HCT116 (cell line): ENCODE results near the gene ARID5A. TPM values are rescaled to one million over a fixed set of nuclear protein-coding genes. Genes with fewer than 3 reads are reported as not detected.

Experiments
- ATAC-seq: fragments of 200-7000 bp; cut with Tn5 transposase; 2 replicates; pipeline ENCODE4 v1.9.1; 2020; ENCODE audit warnings: mild to moderate bottlenecking, moderate library complexity
- BruUV-seq: library from RNA; stranded (reverse); fragments of 400-500 nt; replicated peaks from 2 replicates; lab custom pipeline; 2021; lab: Mats Ljungman, UMichigan
- CTCF ChIA-PET: fragments of 300-600 bp; sonication (Branson Sonifier 250); formaldehyde crosslinking; loops from one replicate; lab custom pipeline; 2021; ENCODE audit warnings: antibody characterized with exemption; lab: Charles Lee
- POLR2A ChIA-PET: fragments of 300-600, 350-600 bp; sonication (Branson Sonifier 250); formaldehyde crosslinking; loops from one replicate; lab custom pipeline; 2021; ENCODE audit warnings: antibody characterized with exemption; lab: Charles Lee
- RAD21 ChIA-PET, 2 experiments: fragments of 300-600 bp; sonication (Branson Sonifier 250); formaldehyde crosslinking; loops; one replicate each; lab custom pipeline; 2023; ENCODE audit warnings: low total read pairs in 2 of 2; ENCODE audit not compliant: uncharacterized antibody in 2 of 2, unreplicated experiment in 2 of 2, low non-redundant PET in 1 of 2; lab: Charles Lee
- DNase-seq: peaks from one replicate; pipeline ENCODE4 v3.0.0-alpha.2; 2010; ENCODE audit warnings: low read depth, low spot score
- H2AFZ ChIP-seq: fragments of 200-600 bp; shearing (Covaris generic), sonication (generic); 2 replicates; pipeline ENCODE4 v1.6.1; 2017; ENCODE audit warnings: low read depth, mixed run types, mixed read lengths, antibody characterized with exemption, low read length; ENCODE audit not compliant: poor library complexity, severe bottlenecking
- H3K27ac ChIP-seq: 2 replicates; pipeline ENCODE4 v1.5.1; 2012; ENCODE audit warnings: low read depth, low read length
- H3K27me3 ChIP-seq: fragments of 200-600 bp; sonication (generic); 2 replicates; pipeline ENCODE4 v1.6.1; 2016; ENCODE audit warnings: mixed run types, low read length, mixed read lengths; ENCODE audit not compliant: insufficient read depth
- H3K36me3 ChIP-seq, 2 experiments: fragments of 200-500 bp in 1 of 2; fragments of 200-600 bp in 1 of 2; sonication (Bioruptor generic) in 1 of 2; sonication (generic) in 1 of 2; 2 replicates each; pipeline versions ENCODE4 v1.5.1 to v1.6.1; 2014 to 2016; ENCODE audit warnings: low read length in 2 of 2, inconsistent platforms in 1 of 2, mixed read lengths in 1 of 2, mixed run types in 1 of 2; ENCODE audit not compliant: insufficient read depth in 2 of 2, control insufficient read depth in 1 of 2
- H3K4me1 ChIP-seq, 2 experiments: fragments of 200-600 bp in 1 of 2; sonication (generic) in 1 of 2; 2 replicates each; pipeline versions ENCODE4 v1.5.1 to v1.6.1; 2012 to 2017; ENCODE audit warnings: low read length in 2 of 2, inconsistent platforms in 1 of 2, mild to moderate bottlenecking in 1 of 2, mixed read lengths in 1 of 2, mixed run types in 1 of 2, moderate library complexity in 1 of 2; ENCODE audit not compliant: insufficient read depth in 2 of 2, control insufficient read depth in 1 of 2
- H3K4me2 ChIP-seq: fragments of 200-600 bp; sonication (generic); 2 replicates; pipeline ENCODE4 v1.6.1; 2017; ENCODE audit warnings: mixed run types, low read length, mixed read lengths
- H3K4me3 ChIP-seq, 2 experiments: fragments of 200-600 bp in 1 of 2; sonication (generic) in 1 of 2; replicated peaks in 1 of 2; 2 replicates each; pipeline ENCODE4 v1.5.1; 2011 to 2016; ENCODE audit warnings: low read length in 2 of 2, control low read depth in 1 of 2, low read depth in 1 of 2, mild to moderate bottlenecking in 1 of 2, mixed read lengths in 1 of 2, mixed run types in 1 of 2
- H3K79me2 ChIP-seq: fragments of 200-600 bp; sonication (generic); 2 replicates; pipeline ENCODE4 v1.6.1; 2017; ENCODE audit warnings: mild to moderate bottlenecking, mixed run types, low read length, moderate library complexity, mixed read lengths; ENCODE audit not compliant: insufficient read depth
- H3K9ac ChIP-seq: fragments of 200-600 bp; sonication (generic); 2 replicates; pipeline ENCODE4 v1.6.1; 2016; ENCODE audit warnings: low read length, mixed read lengths
- H3K9me2 ChIP-seq: fragments of 200-600 bp; sonication (generic), shearing (Covaris generic); 2 replicates; pipeline ENCODE4 v1.6.1; 2017; ENCODE audit warnings: mixed run types, mild to moderate bottlenecking, moderate library complexity; ENCODE audit not compliant: insufficient read depth
- H3K9me3 ChIP-seq, 2 experiments: fragments of 200-500 bp in 1 of 2; fragments of 200-600 bp in 1 of 2; sonication (Bioruptor generic) in 1 of 2; sonication (generic) in 1 of 2; 2 replicates each; pipeline ENCODE4 v1.6.1; 2014 to 2017; ENCODE audit warnings: low read length in 2 of 2, mixed read lengths in 2 of 2, inconsistent platforms in 1 of 2, low read depth in 1 of 2, mild to moderate bottlenecking in 1 of 2, mixed run types in 1 of 2, moderate library complexity in 1 of 2; ENCODE audit not compliant: control insufficient read depth in 1 of 2, insufficient read depth in 1 of 2
- H4K20me1 ChIP-seq: fragments of 200-600 bp; sonication (generic), shearing (Covaris generic); 2 replicates; pipeline ENCODE4 v1.6.1; 2017; ENCODE audit warnings: mixed run types, mild to moderate bottlenecking, moderate library complexity; ENCODE audit not compliant: insufficient read depth
- intact Hi-C: fragments of 100-400 bp; cut with micrococcal nuclease; formaldehyde crosslinking; loops from 2 replicates; pipeline ENCODE4 v1.10.0; 2022
- total RNA-seq: library from RNA; stranded (reverse); gene quantifications from one replicate; pipeline ENCODE4 v1.2.1, GENCODE V29; 2021; ENCODE audit not compliant: unreplicated experiment
- TF ChIP-seq, protein P1 (sequence below), 3 experiments: fragments of 200-600 bp in 1 of 3; sonication (generic) in 1 of 3; IDR thresholded peaks in 2 of 3; conservative IDR thresholded peaks in 1 of 3; 2 replicates each; pipeline ENCODE4 v1.5.1; 2012 to 2017; ENCODE audit warnings: low read depth in 2 of 3, low read length in 2 of 3, antibody characterized with exemption in 1 of 3, borderline replicate concordance in 1 of 3, control low read depth in 1 of 3, mild to moderate bottlenecking in 1 of 3, mixed read lengths in 1 of 3, mixed run types in 1 of 3, moderate library complexity in 1 of 3; ENCODE audit not compliant: insufficient read depth in 1 of 3
- TF ChIP-seq, protein P2 (sequence below): IDR thresholded peaks from 2 replicates; pipeline ENCODE4 v1.6.1; 2012

Gene ARID5A
- total RNA-seq, 1 experiment from 2014 or later: 8.2 TPM

DNA sequence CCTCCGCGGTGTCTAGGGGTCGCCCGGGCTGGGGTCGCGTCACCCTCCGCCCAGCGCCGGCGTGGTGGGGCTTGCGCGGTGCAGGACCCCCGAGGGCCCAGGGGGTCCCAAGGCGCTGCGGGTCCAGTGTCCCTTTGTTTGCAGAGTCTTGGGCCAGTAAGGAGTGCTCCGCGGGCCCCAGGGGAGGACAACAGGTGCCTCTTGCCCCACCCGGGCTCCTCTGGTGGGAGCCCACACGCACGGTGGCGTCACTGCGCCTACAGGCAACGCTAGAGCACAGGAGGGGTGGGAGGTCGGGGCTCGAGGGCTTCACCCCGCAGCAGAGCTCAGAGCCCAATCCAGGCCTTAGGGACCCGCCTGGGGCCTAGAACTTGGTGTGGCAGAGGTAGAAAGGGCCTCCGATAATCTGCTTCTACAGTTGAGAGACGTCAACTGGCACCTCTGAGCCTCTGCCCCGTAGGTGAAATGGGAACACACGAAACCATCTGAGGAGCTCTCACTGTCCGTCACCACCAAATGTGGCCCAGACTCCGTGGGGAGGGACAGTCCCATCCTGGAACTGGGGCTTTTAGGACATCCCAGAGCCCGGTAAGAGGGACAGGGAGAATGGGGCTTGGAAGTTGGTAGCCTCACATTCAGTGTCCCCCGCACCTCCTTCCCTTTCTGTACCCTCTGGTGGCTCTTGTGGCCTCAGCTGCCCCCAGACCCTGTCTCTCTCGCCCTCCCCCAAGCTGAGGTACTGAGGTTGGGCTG, 1.4 kb downstream of the ARID5A start:
- DNase-seq (no peak), ATAC-seq (no peak)
- intact Hi-C loops: no loop called here
- ChIA-PET CTCF (interaction anchor here (1.6 to 3.8 kb wide), 2 partner anchors 12 kb away, joined by 4 to 22 read pairs; no protein-coding TSS in a partner anchor), POLR2A (interaction anchor here (1.2 kb wide), 1 partner anchor 26 kb away, joined by 3 read pairs; no protein-coding TSS in a partner anchor), RAD21 (no interaction called here)
- H3K4me3 ChIP-seq: peak overlapping the region; percentile 66 to 75; a peak in 3 of 4 replicates
- peak overlapping the region; percentile 81 for H3K9ac ChIP-seq
- peaks cover 12 to 56% of the 10 kb centered on the region in 2 experiments for H3K4me1 ChIP-seq
- no peaks in the 10 kb centered on the region for H3K9me3 ChIP-seq
- no peaks in the 10 kb centered on the region for H3K27me3 ChIP-seq
- no peak overlapping the region for H3K27ac ChIP-seq
- TF ChIP-seq, protein P1, sequence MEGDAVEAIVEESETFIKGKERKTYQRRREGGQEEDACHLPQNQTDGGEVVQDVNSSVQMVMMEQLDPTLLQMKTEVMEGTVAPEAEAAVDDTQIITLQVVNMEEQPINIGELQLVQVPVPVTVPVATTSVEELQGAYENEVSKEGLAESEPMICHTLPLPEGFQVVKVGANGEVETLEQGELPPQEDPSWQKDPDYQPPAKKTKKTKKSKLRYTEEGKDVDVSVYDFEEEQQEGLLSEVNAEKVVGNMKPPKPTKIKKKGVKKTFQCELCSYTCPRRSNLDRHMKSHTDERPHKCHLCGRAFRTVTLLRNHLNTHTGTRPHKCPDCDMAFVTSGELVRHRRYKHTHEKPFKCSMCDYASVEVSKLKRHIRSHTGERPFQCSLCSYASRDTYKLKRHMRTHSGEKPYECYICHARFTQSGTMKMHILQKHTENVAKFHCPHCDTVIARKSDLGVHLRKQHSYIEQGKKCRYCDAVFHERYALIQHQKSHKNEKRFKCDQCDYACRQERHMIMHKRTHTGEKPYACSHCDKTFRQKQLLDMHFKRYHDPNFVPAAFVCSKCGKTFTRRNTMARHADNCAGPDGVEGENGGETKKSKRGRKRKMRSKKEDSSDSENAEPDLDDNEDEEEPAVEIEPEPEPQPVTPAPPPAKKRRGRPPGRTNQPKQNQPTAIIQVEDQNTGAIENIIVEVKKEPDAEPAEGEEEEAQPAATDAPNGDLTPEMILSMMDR (IDR thresholded peaks at IDR 0.05 in 2 of 3, conservative IDR thresholded peaks at IDR 0.05 in 1 of 3; ENCODE audit: borderline replicate concordance in 1 of 3, insufficient read depth in 1 of 3, low read depth in 2 of 3, low read length in 2 of 3): no peak
- TF ChIP-seq, protein P2, sequence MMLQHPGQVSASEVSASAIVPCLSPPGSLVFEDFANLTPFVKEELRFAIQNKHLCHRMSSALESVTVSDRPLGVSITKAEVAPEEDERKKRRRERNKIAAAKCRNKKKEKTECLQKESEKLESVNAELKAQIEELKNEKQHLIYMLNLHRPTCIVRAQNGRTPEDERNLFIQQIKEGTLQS: no peak
- 0 out of 2 replicates have a peak, but pooled peaks cover 3% of the 10 kb centered on the region for H3K79me2 ChIP-seq
- no peaks in the 10 kb centered on the region for H3K36me3 ChIP-seq
- BruUV-seq: no TSS peak
- H3K9me2 ChIP-seq: no peaks in the 10 kb centered on the region
- no peak overlapping the region for H2AFZ ChIP-seq
- H4K20me1 ChIP-seq: no peaks in the 10 kb centered on the region
- H3K4me2 ChIP-seq: peak overlapping the region; percentile 93
